PFSK-1 (cell line): ENCODE data around the gene PDE8A.

Source experiments
- FOXP2 ChIP-seq: optimal IDR thresholded peaks from 2 replicates; pipeline ENCODE3; 2011; ENCODE audit warnings: borderline replicate concordance, control low read depth, inconsistent platforms; ENCODE audit not compliant: insufficient read depth; ENCODE audit errors: extremely low read length, extremely low read depth
- POLR2AphosphoS5 ChIP-seq: IDR thresholded peaks from 2 replicates; pipeline ENCODE4 v1.6.1; 2012; ENCODE audit warnings: low read depth, mild to moderate bottlenecking, control low read depth, low read length, moderate library complexity
- SIN3A ChIP-seq: IDR thresholded peaks from 2 replicates; pipeline ENCODE4 v1.6.1; 2012; ENCODE audit warnings: mild to moderate bottlenecking, low read length, moderate library complexity, borderline replicate concordance; ENCODE audit not compliant: insufficient read depth
- TAF1 ChIP-seq: IDR thresholded peaks from 2 replicates; pipeline ENCODE4 v1.6.1; 2012; ENCODE audit warnings: low read length, control low read depth, borderline replicate concordance; ENCODE audit not compliant: insufficient read depth
- TF ChIP-seq, protein P1 (sequence below), 2 experiments: IDR thresholded peaks; 2 replicates each; pipeline versions ENCODE4 v1.6.1 to v1.8.0; 2011 to 2012; ENCODE audit warnings: low read depth in 2 of 2, low read length in 2 of 2, control low read depth in 1 of 2, inconsistent platforms in 1 of 2, mild to moderate bottlenecking in 1 of 2, moderate library complexity in 1 of 2; ENCODE audit not compliant: insufficient read depth in 1 of 2

The PDE8A gene

DNA sequence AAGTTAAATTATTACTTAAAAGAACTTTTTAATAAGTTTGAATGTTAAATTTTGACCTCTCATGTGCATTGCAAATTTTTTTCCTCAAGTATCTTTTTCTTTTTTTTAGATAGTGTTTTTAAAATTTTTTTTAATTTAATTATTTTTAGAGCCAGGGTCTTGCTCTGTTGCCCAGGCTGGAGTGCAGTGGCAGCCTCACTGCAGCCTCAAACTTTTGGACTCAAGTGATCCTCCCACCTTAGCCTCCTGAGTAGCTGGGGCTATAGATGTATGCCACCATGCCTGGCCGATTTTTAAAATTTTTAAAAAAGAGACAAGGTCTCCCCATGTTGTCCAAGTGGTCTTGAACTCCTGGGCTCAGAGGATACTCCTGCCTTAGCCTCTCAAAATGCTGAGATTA, 14.4 kb downstream of the PDE8A start:
- TF ChIP-seq FOXP2 = no peak
- TF ChIP-seq, protein P1, sequence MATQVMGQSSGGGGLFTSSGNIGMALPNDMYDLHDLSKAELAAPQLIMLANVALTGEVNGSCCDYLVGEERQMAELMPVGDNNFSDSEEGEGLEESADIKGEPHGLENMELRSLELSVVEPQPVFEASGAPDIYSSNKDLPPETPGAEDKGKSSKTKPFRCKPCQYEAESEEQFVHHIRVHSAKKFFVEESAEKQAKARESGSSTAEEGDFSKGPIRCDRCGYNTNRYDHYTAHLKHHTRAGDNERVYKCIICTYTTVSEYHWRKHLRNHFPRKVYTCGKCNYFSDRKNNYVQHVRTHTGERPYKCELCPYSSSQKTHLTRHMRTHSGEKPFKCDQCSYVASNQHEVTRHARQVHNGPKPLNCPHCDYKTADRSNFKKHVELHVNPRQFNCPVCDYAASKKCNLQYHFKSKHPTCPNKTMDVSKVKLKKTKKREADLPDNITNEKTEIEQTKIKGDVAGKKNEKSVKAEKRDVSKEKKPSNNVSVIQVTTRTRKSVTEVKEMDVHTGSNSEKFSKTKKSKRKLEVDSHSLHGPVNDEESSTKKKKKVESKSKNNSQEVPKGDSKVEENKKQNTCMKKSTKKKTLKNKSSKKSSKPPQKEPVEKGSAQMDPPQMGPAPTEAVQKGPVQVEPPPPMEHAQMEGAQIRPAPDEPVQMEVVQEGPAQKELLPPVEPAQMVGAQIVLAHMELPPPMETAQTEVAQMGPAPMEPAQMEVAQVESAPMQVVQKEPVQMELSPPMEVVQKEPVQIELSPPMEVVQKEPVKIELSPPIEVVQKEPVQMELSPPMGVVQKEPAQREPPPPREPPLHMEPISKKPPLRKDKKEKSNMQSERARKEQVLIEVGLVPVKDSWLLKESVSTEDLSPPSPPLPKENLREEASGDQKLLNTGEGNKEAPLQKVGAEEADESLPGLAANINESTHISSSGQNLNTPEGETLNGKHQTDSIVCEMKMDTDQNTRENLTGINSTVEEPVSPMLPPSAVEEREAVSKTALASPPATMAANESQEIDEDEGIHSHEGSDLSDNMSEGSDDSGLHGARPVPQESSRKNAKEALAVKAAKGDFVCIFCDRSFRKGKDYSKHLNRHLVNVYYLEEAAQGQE (IDR thresholded peaks at IDR 0.05; ENCODE audit: insufficient read depth in 1 of 2, low read depth in 2 of 2, low read length in 2 of 2) = no peak
- no peak for TF ChIP-seq TAF1

DNA sequence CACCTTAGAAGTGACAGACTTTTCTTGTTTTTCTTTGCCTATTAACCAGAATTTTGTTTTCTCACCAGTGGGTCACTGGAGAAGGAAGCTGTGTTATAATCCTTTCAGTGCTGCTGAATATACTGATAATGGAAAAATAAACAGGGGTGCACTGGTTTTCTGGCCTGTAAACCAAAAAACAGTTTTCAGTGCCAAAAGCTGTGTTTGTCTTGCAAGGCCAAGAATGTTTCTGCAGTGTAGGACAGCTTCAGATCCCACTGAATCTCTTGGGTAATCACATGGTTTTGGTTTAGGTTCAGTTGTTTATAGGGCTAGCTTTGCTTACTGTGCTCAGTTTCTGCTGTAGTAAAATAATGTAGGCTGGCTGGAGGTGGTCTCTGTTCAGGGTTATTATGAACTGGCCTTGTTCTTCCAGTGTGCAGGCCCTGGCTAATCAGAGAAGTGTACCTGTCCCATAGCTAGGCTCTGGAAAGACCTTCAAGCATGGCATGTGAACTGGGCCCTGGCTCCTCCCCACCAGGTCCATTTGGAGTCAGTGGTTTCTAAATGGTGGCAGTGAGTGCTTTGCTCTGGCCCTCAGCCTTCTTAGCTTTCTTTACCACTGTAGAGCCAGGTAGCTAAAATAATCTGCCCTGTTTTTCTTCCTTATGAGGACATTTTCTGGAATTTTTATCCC, 18.7 kb downstream of the PDE8A start:
- TF ChIP-seq POLR2AphosphoS5 (no peak), SIN3A (no peak), TAF1 (no peak), FOXP2 (no peak)
- TF ChIP-seq, protein P1 (IDR thresholded peaks at IDR 0.05; ENCODE audit: insufficient read depth in 1 of 2, low read depth in 2 of 2, low read length in 2 of 2) = no peak

DNA sequence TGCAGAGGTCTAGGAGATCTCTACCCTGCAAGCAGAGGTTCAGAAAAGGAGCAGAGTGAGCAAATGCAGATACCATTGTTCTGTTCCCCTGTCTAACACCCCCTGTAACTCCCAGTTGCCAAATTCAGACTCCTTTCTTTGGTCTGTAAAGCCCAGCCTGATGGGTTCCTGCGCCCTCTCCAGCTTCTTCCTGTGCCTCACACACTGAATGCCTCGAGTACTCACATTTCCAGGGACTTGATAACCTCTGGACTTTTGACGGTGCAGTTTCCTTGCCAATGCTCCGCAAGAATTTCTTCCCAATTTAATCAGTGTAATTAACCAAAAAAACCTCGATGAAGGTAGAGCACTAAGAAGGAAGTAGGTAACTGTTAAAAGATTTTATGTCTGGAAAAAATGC, 19.3 kb downstream of the PDE8A start:
- no peak for TF ChIP-seq TAF1
- TF ChIP-seq, protein P1 (IDR thresholded peaks at IDR 0.05; ENCODE audit: insufficient read depth in 1 of 2, low read depth in 2 of 2, low read length in 2 of 2) = no peak
- no peak for TF ChIP-seq FOXP2
- TF ChIP-seq POLR2AphosphoS5 = no peak
- TF ChIP-seq SIN3A = no peak

DNA sequence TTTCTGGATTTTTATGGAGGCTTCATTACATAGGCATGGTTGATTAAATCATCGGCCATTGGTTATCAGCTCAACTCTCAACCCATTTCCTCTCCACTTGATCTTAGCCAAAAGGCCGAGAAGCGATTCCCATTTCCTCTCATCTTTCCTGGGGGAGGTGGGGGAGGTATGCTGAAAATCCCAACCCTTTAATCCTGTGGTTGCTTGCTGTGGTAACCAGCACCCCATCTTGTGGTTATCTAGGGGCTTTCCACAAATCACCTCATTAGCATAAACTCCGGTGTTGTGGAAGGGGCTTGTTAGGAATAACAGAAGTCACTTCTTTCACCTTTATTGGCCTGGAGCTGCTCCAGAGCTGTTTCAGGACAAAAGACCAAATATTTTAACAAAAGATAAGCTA, 20.9 kb downstream of the PDE8A start:
- TF ChIP-seq, protein P1 (IDR thresholded peaks at IDR 0.05; ENCODE audit: insufficient read depth in 1 of 2, low read depth in 2 of 2, low read length in 2 of 2) = no peak
- TF ChIP-seq SIN3A (no peak), POLR2AphosphoS5 (no peak), FOXP2 (no peak), TAF1 (no peak)
